Vagina (tissue), 2 donors: Measurements from ENCODE around the gene NUP188.

Experiments used
- CTCF ChIP-seq, 3 experiments: fragments of 450-650 bp in 2 of 3; fragments of 200-600 bp in 1 of 3; sonication (generic) in 1 of 3; IDR thresholded peaks; one replicate each; pipeline ENCODE4 v1.5.1; 2017 to 2019; ENCODE audit warnings: antibody characterized with exemption in 3 of 3, mild to moderate bottlenecking in 2 of 3, moderate library complexity in 2 of 3
- POLR2A ChIP-seq, 2 donors: fragments of 450-650 bp; IDR thresholded peaks; one replicate each; pipeline ENCODE4 v1.6.1; 2017; ENCODE audit warnings: antibody characterized with exemption in 2 of 2, mild to moderate bottlenecking in 2 of 2, moderate library complexity in 2 of 2
- POLR2AphosphoS5 ChIP-seq, 2 donors: sonication (generic); formaldehyde crosslinking; IDR thresholded peaks; one replicate each; pipeline ENCODE4 v1.9.0; 2017; ENCODE audit warnings: antibody characterized with exemption in 2 of 2, mild to moderate bottlenecking in 2 of 2, low read depth in 1 of 2; ENCODE audit not compliant: insufficient read depth in 1 of 2

GRCh38 chr9:129021091-129021490 is 73.6 kb downstream of the NUP188 start:
- TF ChIP-seq CTCF (IDR thresholded peaks at IDR 0.05) = no peak
- TF ChIP-seq POLR2AphosphoS5 (IDR thresholded peaks at IDR 0.05; ENCODE audit: insufficient read depth in 1 of 2, low read depth in 1 of 2) = no peak
- TF ChIP-seq POLR2A (IDR thresholded peaks at IDR 0.05) = no peak
